WTC11 (cell line): ENCODE measurements around the gene DNAJC3. TPM values are rescaled to one million over a fixed set of nuclear protein-coding genes. Genes with fewer than 3 reads are reported as not detected.

Source experiments
- ATAC-seq: fragments of 200-7000 bp; cut with Tn5 transposase; 2 replicates; pipeline ENCODE4 v1.10.0; 2021; ENCODE audit warnings: mild to moderate bottlenecking, moderate library complexity
- CTCF ChIA-PET: fragments of 300-600 bp; sonication (Branson Sonifier 250); formaldehyde crosslinking; loops from one replicate; lab custom pipeline; 2021; ENCODE audit warnings: antibody characterized with exemption; lab: Charles Lee
- POLR2A ChIA-PET: fragments of 350-600 bp; sonication (Branson Sonifier 250); formaldehyde crosslinking; loops from one replicate; lab custom pipeline; 2021; ENCODE audit warnings: antibody characterized with exemption; lab: Charles Lee
- DNase-seq: peaks from one replicate; pipeline ENCODE4 v3.0.0; 2021; ENCODE audit warnings: low spot score
- H3K27ac Mint-ChIP-seq: 2 replicates; pipeline ENCODE4 v1.8.0; 2021; ENCODE audit warnings: mixed read lengths
- H3K27me3 Mint-ChIP-seq: 2 replicates; pipeline ENCODE4 v1.8.0; 2021; ENCODE audit warnings: low read depth, mild to moderate bottlenecking, moderate library complexity, mixed read lengths
- H3K36me3 Mint-ChIP-seq: 2 replicates; pipeline ENCODE4 v1.8.0; 2021; ENCODE audit warnings: mixed read lengths
- H3K4me1 Mint-ChIP-seq: 2 replicates; pipeline ENCODE4 v1.8.0; 2022; ENCODE audit warnings: mixed read lengths
- H3K4me3 Mint-ChIP-seq: 2 replicates; pipeline ENCODE4 v1.8.0; 2021; ENCODE audit warnings: mild to moderate bottlenecking, moderate library complexity, mixed read lengths
- H3K9me3 Mint-ChIP-seq: 2 replicates; pipeline ENCODE4 v1.8.0; 2021; ENCODE audit warnings: mixed read lengths
- AFF4 ChIP-seq: sonication (generic); formaldehyde crosslinking; IDR thresholded peaks from 2 replicates; pipeline ENCODE4 v1.8.1; 2023; ENCODE audit warnings: mild to moderate bottlenecking, missing genetic modification reagents, borderline replicate concordance
- AR ChIP-seq: fragments of 250-450 bp; sonication (Bioruptor Pico); IDR thresholded peaks from 2 replicates; pipeline ENCODE4 v1.9.0; 2021; ENCODE audit warnings: mild to moderate bottlenecking
- ATF2 ChIP-seq: sonication (generic); formaldehyde crosslinking; IDR thresholded peaks from 2 replicates; pipeline ENCODE4 v1.8.1; 2022; ENCODE audit warnings: low read depth, missing genetic modification reagents, borderline replicate concordance
- ATF6 ChIP-seq: sonication (generic); formaldehyde crosslinking; IDR thresholded peaks from 2 replicates; pipeline ENCODE4 v1.8.1; 2023; ENCODE audit warnings: mild to moderate bottlenecking, missing genetic modification reagents
- E2F4 ChIP-seq: sonication (generic); formaldehyde crosslinking; IDR thresholded peaks from 2 replicates; pipeline ENCODE4 v1.8.1; 2022; ENCODE audit warnings: low read depth, mild to moderate bottlenecking, moderate library complexity, missing genetic modification reagents, borderline replicate concordance
- FOXK1 ChIP-seq: sonication (generic); formaldehyde crosslinking; IDR thresholded peaks from 2 replicates; pipeline ENCODE4 v1.8.0; 2022; ENCODE audit warnings: mild to moderate bottlenecking, moderate library complexity, missing genetic modification reagents
- GABPB1 ChIP-seq: sonication (generic); formaldehyde crosslinking; IDR thresholded peaks from 2 replicates; pipeline ENCODE4 v1.8.1; 2023; ENCODE audit warnings: mild to moderate bottlenecking, missing genetic modification reagents
- GTF2I ChIP-seq: fragments of 250-450 bp; sonication (Bioruptor Pico); conservative IDR thresholded peaks from 2 replicates; pipeline ENCODE4 v1.4.0; 2021; ENCODE audit warnings: mild to moderate bottlenecking
- IRF2 ChIP-seq: sonication (generic); formaldehyde crosslinking; IDR thresholded peaks from 2 replicates; pipeline ENCODE4 v1.8.0; 2022; ENCODE audit warnings: low read depth, missing genetic modification reagents, borderline replicate concordance
- KAT7 ChIP-seq: sonication (generic); formaldehyde crosslinking; IDR thresholded peaks from 2 replicates; pipeline ENCODE4 v1.8.1; 2023; ENCODE audit warnings: missing genetic modification reagents, mild to moderate bottlenecking, borderline replicate concordance
- NR2C2 ChIP-seq: sonication (generic); formaldehyde crosslinking; IDR thresholded peaks from 2 replicates; pipeline ENCODE4 v1.8.0; 2022; ENCODE audit warnings: mild to moderate bottlenecking, missing genetic modification reagents
- RELA ChIP-seq: sonication (generic); formaldehyde crosslinking; IDR thresholded peaks from 2 replicates; pipeline ENCODE4 v1.8.1; 2022; ENCODE audit warnings: missing genetic modification reagents, mild to moderate bottlenecking, borderline replicate concordance
- ZBTB21 ChIP-seq: sonication (generic); formaldehyde crosslinking; IDR thresholded peaks from 2 replicates; pipeline ENCODE4 v1.8.1; 2023; ENCODE audit warnings: mild to moderate bottlenecking, missing genetic modification reagents, borderline replicate concordance
- ZMAT4 ChIP-seq: fragments of 250-450 bp; sonication (Bioruptor Pico); IDR thresholded peaks from 2 replicates; pipeline ENCODE4 v1.9.0; 2021; ENCODE audit warnings: mild to moderate bottlenecking
- ZNF317 ChIP-seq: sonication (generic); formaldehyde crosslinking; IDR thresholded peaks from 2 replicates; pipeline ENCODE4 v1.8.1; 2023; ENCODE audit warnings: low read depth, mild to moderate bottlenecking, moderate library complexity, missing genetic modification reagents, borderline replicate concordance
- ZNF425 ChIP-seq: fragments of 250-450 bp; sonication (Bioruptor Pico); conservative IDR thresholded peaks from 2 replicates; pipeline ENCODE4 v1.9.0; 2021; ENCODE audit warnings: mild to moderate bottlenecking
- total RNA-seq: library from RNA; stranded (reverse); gene quantifications from 3 replicates; pipeline ENCODE4 v1.2.3, GENCODE V29; 2021

The DNAJC3 gene
- total RNA-seq, 1 experiment from 2014 or later = 20.0 TPM

GRCh38 chr13:95630593-95630992 lies 46.3 kb upstream of the DNAJC3 start (continued):
- TF ChIP-seq ATF6 (CRISPR knock-in tag) (no peak), GTF2I (no peak)

- POLR2A ChIA-PET = no interaction called here
- peaks cover 3% of the 10 kb centered on the region; the same call in 1 of the 2 replicates for H3K27me3 Mint-ChIP-seq
- H3K4me3 Mint-ChIP-seq = no peak overlapping the region
- peaks cover 5% of the 10 kb centered on the region for H3K4me1 Mint-ChIP-seq
- DNase-seq = no peak
- no peaks in the 10 kb centered on the region for H3K9me3 Mint-ChIP-seq
- H3K27ac Mint-ChIP-seq = no peak overlapping the region
- H3K36me3 Mint-ChIP-seq = peaks cover 47% of the 10 kb centered on the region
- CTCF ChIA-PET = no interaction called here
- ATAC-seq = no peak
- TF ChIP-seq NR2C2 (CRISPR knock-in tag) (no peak), KAT7 (CRISPR knock-in tag) (no peak), AFF4 (CRISPR knock-in tag) (no peak), RELA (CRISPR knock-in tag) (no peak), ZMAT4 (CRISPR knock-in tag) (no peak), ATF2 (CRISPR knock-in tag) (no peak), GABPB1 (CRISPR knock-in tag) (no peak), ZNF317 (CRISPR knock-in tag) (no peak), AR (no peak), IRF2 (CRISPR knock-in tag) (no peak), ATF6 (CRISPR knock-in tag) (no peak), ZBTB21 (CRISPR knock-in tag) (no peak), E2F4 (CRISPR knock-in tag) (no peak), ZNF425 (CRISPR knock-in tag) (no peak), FOXK1 (no peak)
Observed at GRCh38 chr13:95636853-95637252, 40.1 kb upstream of the DNAJC3 start.
